Hematopoietic multipotent progenitor cell (in vitro differentiated cells): ENCODE results near the gene PPIA. TPM values are rescaled to one million over a fixed set of nuclear protein-coding genes. Genes with fewer than 3 reads are reported as not detected.
A peak's percentile ranks its signal among the peaks of the same experiment; 100 is the strongest.
"Not testable (repeated sequence)": the region's sequence is repeated elsewhere in the genome, so short reads cannot be mapped to it uniquely, and the experiment has no call there.

Experiments used
- DNase-seq, 3 donors: peaks; one replicate each; pipeline ENCODE4 v3.0.0-alpha.2; 2011 to 2015; ENCODE audit warnings: low read depth in 2 of 3, low spot score in 2 of 3
- total RNA-seq: library from RNA; depleted of rRNA; stranded (reverse); fragments of >200 nt; gene quantifications from one replicate; pipeline ENCODE4 v1.2.3, GENCODE V29; 2012

PPIA gene
- total RNA-seq, 1 donor = 1,284 TPM

- no peak for DNase-seq
These were observed 33.6 kb upstream of the PPIA start for GRCh38 chr7:44762726-44763522.

GRCh38 chr7:44764081-44764480 lies 32.4 kb upstream of the PPIA start:
- no peak for DNase-seq

GRCh38 chr7:44764665-44765578 lies 31.6 kb upstream of the PPIA start:
- no peak for DNase-seq

GRCh38 chr7:44765579-44766415 lies 30.7 kb upstream of the PPIA start:
- DNase-seq = no peak

- DNase-seq = no peak
These were observed 30.1 kb upstream of the PPIA start for GRCh38 chr7:44766416-44766801.

- DNase-seq = no peak
These were observed 29.2 kb upstream of the PPIA start for GRCh38 chr7:44767134-44767911.

GRCh38 chr7:44767912-44768627 lies 28.4 kb upstream of the PPIA start:
- peak in 2 of 3 donors; percentile 34 to 41 for DNase-seq

GRCh38 chr7:44768628-44769371 lies 27.7 kb upstream of the PPIA start:
- DNase-seq = no peak

GRCh38 chr7:44769376-44769775 lies 27.1 kb upstream of the PPIA start:
- no peak for DNase-seq

GRCh38 chr7:44769776-44770294 lies 26.6 kb upstream of the PPIA start:
- peak in 1 of 3 donors; percentile 50 for DNase-seq

- DNase-seq = no peak
These were observed 25.1 kb upstream of the PPIA start for GRCh38 chr7:44771358-44771757.

GRCh38 chr7:44772440-44772839 lies 24.0 kb upstream of the PPIA start:
- DNase-seq = no peak

- DNase-seq = no peak
These were observed 23.6 kb upstream of the PPIA start for GRCh38 chr7:44772867-44773266.

GRCh38 chr7:44774486-44774885 lies 22.0 kb upstream of the PPIA start:
- not testable (repeated sequence) for DNase-seq

GRCh38 chr7:44775383-44776107 lies 20.9 kb upstream of the PPIA start:
- DNase-seq = no peak

GRCh38 chr7:44776211-44776610 lies 20.3 kb upstream of the PPIA start:
- no peak for DNase-seq

GRCh38 chr7:44782460-44782859 lies 14.0 kb upstream of the PPIA start:
- DNase-seq = no peak

GRCh38 chr7:44783407-44783806 lies 13.1 kb upstream of the PPIA start:
- DNase-seq = no peak
